GM19023 (cell line): ENCODE measurements around the gene IL17B.
A peak's percentile ranks its signal among the peaks of the same experiment; 100 is the strongest.

Experiments used
- ATAC-seq: cut with Tn5 transposase; IDR thresholded peaks from one replicate; pipeline ENCODE4 v1.9.1; 2021; ENCODE audit warnings: mild to moderate bottlenecking, moderate library complexity; ENCODE audit not compliant: unreplicated experiment

Gene IL17B

GRCh38 chr5:149381261-149381985, 2.3 kb upstream of the IL17B start:
- peak; percentile 5 for ATAC-seq

- ATAC-seq = no peak
These were observed 1.5 kb upstream of the IL17B start for GRCh38 chr5:149380466-149381121.

- ATAC-seq = no peak
These were observed 804 bp upstream of the IL17B start for GRCh38 chr5:149379818-149380374.

- ATAC-seq = no peak
These were observed 761 bp downstream of the IL17B start for GRCh38 chr5:149378241-149378820.

GRCh38 chr5:149376711-149377447, 2.2 kb downstream of the IL17B start:
- ATAC-seq = no peak

- no peak for ATAC-seq
These were observed 3.0 kb downstream of the IL17B start for GRCh38 chr5:149376104-149376503.

GRCh38 chr5:149375434-149375833, 3.7 kb downstream of the IL17B start:
- no peak for ATAC-seq

GRCh38 chr5:149374801-149375200, 4.3 kb downstream of the IL17B start:
- ATAC-seq = no peak

- no peak for ATAC-seq
These were observed 4.8 kb downstream of the IL17B start for GRCh38 chr5:149374303-149374702.

GRCh38 chr5:149372932-149373331, 6.2 kb downstream of the IL17B start:
- ATAC-seq = no peak

GRCh38 chr5:149372076-149372795, 6.9 kb downstream of the IL17B start:
- ATAC-seq = no peak

- peak; percentile 83 for ATAC-seq
These were observed 7.7 kb downstream of the IL17B start for GRCh38 chr5:149371296-149371962.

GRCh38 chr5:149370878-149371277, 8.2 kb downstream of the IL17B start:
- ATAC-seq = no peak

- no peak for ATAC-seq
These were observed 11.0 kb downstream of the IL17B start for GRCh38 chr5:149367972-149368645.

- ATAC-seq = peak; percentile 63
These were observed 11.7 kb downstream of the IL17B start for GRCh38 chr5:149367249-149367971.

GRCh38 chr5:149366169-149366729, 12.8 kb downstream of the IL17B start:
- ATAC-seq = no peak

GRCh38 chr5:149365418-149365817, 13.7 kb downstream of the IL17B start:
- no peak for ATAC-seq

- no peak for ATAC-seq
These were observed 14.4 kb downstream of the IL17B start for GRCh38 chr5:149364719-149365118.
